ENCODE results near the gene HEG1. TPM values are rescaled to one million over a fixed set of nuclear protein-coding genes. Genes with fewer than 3 reads are reported as not detected.

Gene HEG1
- total RNA-seq, 6 experiments from 2014 or later: 88.6 to 126 (median 105) TPM

DNA sequence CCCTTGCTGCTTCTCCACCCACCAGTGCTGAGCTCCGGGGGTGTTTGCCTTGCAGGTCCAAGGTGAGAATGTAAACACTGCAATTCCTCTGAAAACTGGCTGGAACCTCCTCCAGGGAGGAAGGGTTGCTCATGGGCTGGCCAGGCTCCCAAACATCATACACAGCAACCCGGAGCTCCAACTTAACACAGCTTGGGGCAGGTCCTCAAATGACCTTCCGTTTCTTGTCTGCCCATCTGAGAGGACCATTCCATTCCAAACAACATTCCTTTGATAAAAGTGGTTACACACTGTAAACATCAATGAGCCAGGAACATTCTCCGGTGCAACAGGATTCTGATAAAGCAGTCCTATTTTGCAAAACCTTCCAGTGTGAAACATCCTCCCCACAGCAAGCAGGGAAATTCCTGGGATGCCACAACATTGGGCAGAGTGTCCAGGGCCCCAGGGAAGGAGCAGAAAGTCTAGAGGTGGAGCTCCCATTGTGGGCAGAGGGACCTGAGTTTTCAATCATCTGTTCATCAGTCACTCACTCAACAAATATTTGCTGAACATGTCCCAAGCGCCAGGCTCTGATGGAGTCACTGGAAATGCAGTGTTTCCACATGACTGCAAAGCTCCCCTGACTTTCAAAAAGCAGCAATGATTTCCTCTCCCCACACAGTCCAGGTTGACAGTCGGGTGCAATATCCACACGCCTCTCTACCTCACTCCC is 7.3 kb upstream of the HEG1 start:
- Mint-ChIP-seq H3K9me3 (no peaks in the 10 kb centered on the region; the same call in 1 of the 2 replicates), H3K27ac (peak overlapping the region; percentile 85), H3K4me1 (ENCODE audit: low read depth) (peaks cover 81% of the 10 kb centered on the region), H3K27me3 (ENCODE audit: insufficient read depth) (0 out of 2 replicates have a peak, but pooled peaks cover 2% of the 10 kb centered on the region), H3K4me3 (peak overlapping the region; percentile 41), H3K36me3 (ENCODE audit: low read depth) (0 out of 2 replicates have a peak, but pooled peaks cover 4% of the 10 kb centered on the region)
- DNase-seq: peak; percentile 95
- TF ChIP-seq, protein P1, sequence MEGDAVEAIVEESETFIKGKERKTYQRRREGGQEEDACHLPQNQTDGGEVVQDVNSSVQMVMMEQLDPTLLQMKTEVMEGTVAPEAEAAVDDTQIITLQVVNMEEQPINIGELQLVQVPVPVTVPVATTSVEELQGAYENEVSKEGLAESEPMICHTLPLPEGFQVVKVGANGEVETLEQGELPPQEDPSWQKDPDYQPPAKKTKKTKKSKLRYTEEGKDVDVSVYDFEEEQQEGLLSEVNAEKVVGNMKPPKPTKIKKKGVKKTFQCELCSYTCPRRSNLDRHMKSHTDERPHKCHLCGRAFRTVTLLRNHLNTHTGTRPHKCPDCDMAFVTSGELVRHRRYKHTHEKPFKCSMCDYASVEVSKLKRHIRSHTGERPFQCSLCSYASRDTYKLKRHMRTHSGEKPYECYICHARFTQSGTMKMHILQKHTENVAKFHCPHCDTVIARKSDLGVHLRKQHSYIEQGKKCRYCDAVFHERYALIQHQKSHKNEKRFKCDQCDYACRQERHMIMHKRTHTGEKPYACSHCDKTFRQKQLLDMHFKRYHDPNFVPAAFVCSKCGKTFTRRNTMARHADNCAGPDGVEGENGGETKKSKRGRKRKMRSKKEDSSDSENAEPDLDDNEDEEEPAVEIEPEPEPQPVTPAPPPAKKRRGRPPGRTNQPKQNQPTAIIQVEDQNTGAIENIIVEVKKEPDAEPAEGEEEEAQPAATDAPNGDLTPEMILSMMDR (IDR thresholded peaks at IDR 0.05): no peak

DNA sequence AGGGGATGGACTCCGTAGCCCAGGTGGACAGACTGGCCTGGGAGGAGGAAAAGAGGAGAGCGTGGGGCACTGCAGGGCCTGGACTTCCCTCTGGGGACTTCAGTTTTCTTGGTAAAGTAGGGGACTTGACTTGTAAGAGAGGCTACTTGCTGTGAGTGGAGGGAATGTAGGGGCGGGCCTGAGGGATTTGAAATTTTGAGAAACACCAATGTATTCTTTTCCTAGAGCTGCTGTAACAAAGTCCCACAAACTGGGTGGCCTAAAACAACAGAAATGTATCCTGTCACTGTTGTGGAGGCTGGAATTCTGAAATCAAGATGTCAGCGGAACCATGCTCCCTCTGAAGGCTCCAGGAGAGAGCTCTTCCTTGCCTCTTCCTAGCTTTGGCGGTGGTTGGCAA is 5.8 kb upstream of the HEG1 start:
- Mint-ChIP-seq H3K27ac (peak overlapping the region; percentile 85), H3K4me3 (peak overlapping the region; percentile 51; the same call in 1 of the 2 replicates), H3K27me3 (ENCODE audit: insufficient read depth) (peaks cover 2% of the 10 kb centered on the region; the same call in 1 of the 2 replicates), H3K9me3 (no peaks in the 10 kb centered on the region; the same call in 1 of the 2 replicates), H3K36me3 (ENCODE audit: low read depth) (no peaks in the 10 kb centered on the region), H3K4me1 (ENCODE audit: low read depth) (peaks cover 84% of the 10 kb centered on the region)
- TF ChIP-seq, protein P1 (IDR thresholded peaks at IDR 0.05): no peak
- no peak for DNase-seq

DNA sequence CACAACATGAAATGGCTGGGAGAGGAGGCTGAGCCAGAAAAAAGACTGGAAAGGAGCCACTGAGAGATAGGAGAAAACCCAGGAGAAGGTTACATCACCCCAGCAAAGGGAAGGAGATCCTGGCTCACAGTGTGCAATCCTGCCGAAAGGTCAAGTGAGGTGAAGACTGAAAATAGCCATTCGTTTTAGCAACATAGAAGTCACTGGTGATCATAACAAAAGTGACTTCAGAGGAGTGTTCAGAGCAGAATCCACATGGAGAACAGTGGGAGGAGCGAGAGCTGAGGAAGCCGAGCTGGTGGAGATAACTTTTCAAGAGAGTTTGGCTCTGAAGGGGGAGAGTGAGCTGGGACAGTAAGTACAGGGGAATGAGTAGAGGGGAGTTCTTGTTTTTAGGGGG is 5.4 kb upstream of the HEG1 start:
- no peaks in the 10 kb centered on the region for H3K36me3 Mint-ChIP-seq (ENCODE audit: low read depth)
- H3K4me1 Mint-ChIP-seq (ENCODE audit: low read depth): peaks cover 84% of the 10 kb centered on the region
- peak; percentile 65 for DNase-seq
- TF ChIP-seq, protein P1 (IDR thresholded peaks at IDR 0.05): no peak
- no peaks in the 10 kb centered on the region; the same call in 1 of the 2 replicates for H3K9me3 Mint-ChIP-seq
- peak overlapping the region; percentile 78 for H3K27ac Mint-ChIP-seq
- peaks cover 2% of the 10 kb centered on the region; the same call in 1 of the 2 replicates for H3K27me3 Mint-ChIP-seq (ENCODE audit: insufficient read depth)
- H3K4me3 Mint-ChIP-seq: peak overlapping the region; percentile 51

DNA sequence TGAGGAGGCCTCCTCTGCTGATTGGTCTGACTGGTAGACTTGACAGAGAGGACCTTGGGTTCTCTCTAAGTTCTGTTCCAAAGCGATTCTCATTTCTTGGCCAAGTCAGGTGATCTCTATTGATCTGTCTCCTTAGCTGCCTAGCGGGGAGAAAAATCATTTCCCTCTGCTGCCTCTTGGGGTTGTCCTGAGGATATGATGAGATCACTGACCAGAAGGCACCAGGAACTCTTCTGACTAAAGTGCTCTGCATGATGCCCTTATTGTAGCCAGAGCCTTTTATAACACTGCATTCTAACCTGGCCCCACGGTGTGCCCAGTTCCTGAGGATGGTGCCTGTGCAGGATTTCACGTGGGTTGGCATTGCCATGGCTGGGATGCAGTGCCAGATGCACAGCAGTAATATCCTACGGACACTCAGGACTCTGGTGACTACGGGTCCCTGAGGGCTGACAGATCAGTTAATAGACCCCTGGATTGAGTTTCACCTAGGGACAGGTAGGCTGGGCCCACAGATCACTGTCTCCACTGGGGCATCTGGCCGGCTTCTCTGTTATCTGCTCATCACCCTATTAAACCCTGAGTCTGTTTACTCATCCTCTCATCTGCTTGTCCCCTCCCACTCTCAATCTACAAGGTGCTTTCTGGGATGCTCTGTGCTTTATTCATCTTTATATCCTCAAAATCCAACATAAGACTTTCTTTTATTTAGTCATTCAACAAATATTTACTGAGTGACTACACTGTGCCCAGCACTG is 3.9 kb upstream of the HEG1 start:
- peak; percentile 54 for DNase-seq
- peaks cover 80% of the 10 kb centered on the region for H3K4me1 Mint-ChIP-seq (ENCODE audit: low read depth)
- 0 out of 2 replicates have a peak overlapping the region, but pooled peaks have one; percentile 17 for H3K27ac Mint-ChIP-seq
- H3K27me3 Mint-ChIP-seq (ENCODE audit: insufficient read depth): peaks cover 5% of the 10 kb centered on the region; the same call in 1 of the 2 replicates
- TF ChIP-seq, protein P1 (IDR thresholded peaks at IDR 0.05): peak; percentile 52
- H3K4me3 Mint-ChIP-seq: no peak overlapping the region
- no peaks in the 10 kb centered on the region; the same call in 1 of the 2 replicates for H3K9me3 Mint-ChIP-seq
- H3K36me3 Mint-ChIP-seq (ENCODE audit: low read depth): peaks cover 3% of the 10 kb centered on the region; the same call in 1 of the 2 replicates

DNA sequence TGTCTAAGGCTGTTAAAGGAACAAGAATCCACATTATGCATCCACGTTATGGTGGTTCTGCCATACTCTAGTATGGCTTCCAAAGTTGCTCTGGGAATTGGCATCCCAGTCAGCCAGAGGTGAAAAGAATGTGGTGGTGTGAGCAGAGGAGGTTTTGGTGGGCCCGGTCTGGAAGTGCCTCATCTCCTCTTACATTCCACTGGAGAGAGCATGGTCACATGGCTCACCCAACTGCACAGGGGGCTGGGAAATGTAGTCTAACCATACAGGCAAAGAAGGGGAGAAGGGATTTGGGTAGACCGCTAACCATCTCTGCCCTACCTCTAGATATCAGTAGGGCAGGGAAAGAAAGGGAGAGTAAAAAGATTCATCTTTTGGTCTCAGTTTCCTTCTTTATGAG is 3.2 kb upstream of the HEG1 start:
- Mint-ChIP-seq H3K36me3 (ENCODE audit: low read depth) (peaks cover 10% of the 10 kb centered on the region; the same call in 1 of the 2 replicates), H3K4me1 (ENCODE audit: low read depth) (peaks cover 77% of the 10 kb centered on the region), H3K27ac (no peak overlapping the region), H3K27me3 (ENCODE audit: insufficient read depth) (peaks cover 6% of the 10 kb centered on the region; the same call in 1 of the 2 replicates), H3K9me3 (no peaks in the 10 kb centered on the region), H3K4me3 (no peak overlapping the region)
- DNase-seq: no peak
- TF ChIP-seq, protein P1 (IDR thresholded peaks at IDR 0.05): no peak

Data from HFFc6 (cell line).